ENCODE data around the gene MYO1G. TPM values are rescaled to one million over a fixed set of nuclear protein-coding genes. Genes with fewer than 3 reads are reported as not detected.

The MYO1G gene
- polyA plus RNA-seq, 1 donor: 0.77 TPM

GRCh38 chr7:44967571-44968446 is 11.0 kb downstream of the MYO1G start:
- DNase-seq (ENCODE audit: low read depth): no peak

GRCh38 chr7:44966731-44967538 is 11.9 kb downstream of the MYO1G start:
- DNase-seq (ENCODE audit: low read depth): no peak

- no peak for DNase-seq (ENCODE audit: low read depth)
Measured at GRCh38 chr7:44965937-44966730, 12.7 kb downstream of the MYO1G start.

- DNase-seq (ENCODE audit: low read depth): no peak
Measured at GRCh38 chr7:44965441-44965903, 13.3 kb downstream of the MYO1G start.

GRCh38 chr7:44964831-44965440 is 13.9 kb downstream of the MYO1G start:
- DNase-seq (ENCODE audit: low read depth): no peak

- DNase-seq (ENCODE audit: low read depth): no peak
Measured at GRCh38 chr7:44964384-44964830, 14.4 kb downstream of the MYO1G start.

GRCh38 chr7:44963364-44964290 is 15.2 kb downstream of the MYO1G start:
- no peak for DNase-seq (ENCODE audit: low read depth)

GRCh38 chr7:44962483-44963251 is 16.1 kb downstream of the MYO1G start:
- DNase-seq (ENCODE audit: low read depth): no peak

- no peak for DNase-seq (ENCODE audit: low read depth)
Measured at GRCh38 chr7:44961844-44962482, 16.9 kb downstream of the MYO1G start.

- no peak for DNase-seq (ENCODE audit: low read depth)
Measured at GRCh38 chr7:44960011-44960580, 18.7 kb downstream of the MYO1G start.

GRCh38 chr7:44959433-44959951 is 19.3 kb downstream of the MYO1G start:
- no peak for DNase-seq (ENCODE audit: low read depth)

GRCh38 chr7:44958645-44959344 is 20.0 kb downstream of the MYO1G start:
- no peak for DNase-seq (ENCODE audit: low read depth)

GRCh38 chr7:44956157-44956766 is 22.6 kb downstream of the MYO1G start:
- DNase-seq (ENCODE audit: low read depth): no peak

GRCh38 chr7:44955733-44956132 is 23.1 kb downstream of the MYO1G start:
- DNase-seq (ENCODE audit: low read depth): no peak

GRCh38 chr7:44953156-44953555 is 25.7 kb downstream of the MYO1G start:
- DNase-seq (ENCODE audit: low read depth): no peak

- no peak for DNase-seq (ENCODE audit: low read depth)
Measured at GRCh38 chr7:44949303-44949702, 29.5 kb downstream of the MYO1G start.

GRCh38 chr7:44945479-44945878 is 33.3 kb downstream of the MYO1G start:
- no peak for DNase-seq (ENCODE audit: low read depth)

Data from forelimb muscle (tissue), 1 donor.